Erythroblast (primary cell): ENCODE measurements around the gene FXR1.
"Not testable (repeated sequence)": the region's sequence is repeated elsewhere in the genome, so short reads cannot be mapped to it uniquely, and the experiment has no call there.

Source experiments
- DNase-seq, 2 experiments: peaks; one replicate each; lab custom pipeline; 2025; lab: John Stamatoyannopoulos, UW
- GATA1 ChIP-seq: IDR thresholded peaks from 2 replicates; pipeline ENCODE4 v1.6.1; 2011; ENCODE audit warnings: low read depth, mild to moderate bottlenecking, control low read depth, low read length, moderate library complexity
- POLR2A ChIP-seq: IDR thresholded peaks from 2 replicates; pipeline ENCODE4 v1.6.1; 2011; ENCODE audit warnings: mild to moderate bottlenecking, low read length

The FXR1 gene

GRCh38 chr3:180912304-180913296 lies at the start of gene FXR1:
TSS of gene FXR1 (plus strand) at chr3:180912670. CDS start at chr3:180912686, 16 bp downstream.
- TF ChIP-seq GATA1 (no peak), POLR2A (peak; percentile 80)
- DNase-seq, result peak; percentile 90 to 93

DNA sequence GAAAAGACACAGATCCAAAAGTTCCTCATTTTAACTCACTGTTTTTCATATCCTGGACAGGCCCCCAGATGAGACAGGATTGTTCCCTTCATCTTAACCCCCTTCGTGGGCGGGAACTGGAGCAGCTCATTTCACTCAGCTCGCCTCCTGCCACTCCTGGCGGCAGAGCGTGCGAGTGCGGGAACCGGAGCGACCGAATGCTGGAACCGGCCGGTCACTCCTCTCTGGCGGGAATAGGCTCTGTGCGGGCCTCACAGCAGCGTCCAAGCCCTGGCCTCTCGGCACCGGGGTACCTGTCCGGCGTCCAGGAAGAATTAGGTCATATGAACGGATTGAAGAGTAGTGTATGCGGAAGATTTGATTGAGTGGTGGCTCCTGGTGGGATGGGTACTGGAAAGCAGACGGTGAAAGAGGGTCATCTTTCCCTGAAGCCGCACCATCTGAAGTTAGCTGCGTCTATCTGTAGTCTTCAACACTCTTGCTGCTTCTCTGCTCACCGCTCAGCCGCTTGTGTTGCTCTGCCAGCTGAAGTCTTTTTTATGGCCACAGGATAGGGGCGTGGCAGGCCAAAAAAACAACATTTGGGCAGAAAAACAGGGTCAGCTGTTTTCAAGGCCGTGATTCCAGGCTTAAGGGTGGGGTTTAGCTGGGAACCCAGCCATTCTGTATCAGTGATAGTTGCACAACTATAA lies 42.3 kb upstream of the FXR1 start:
- DNase-seq, result no peak

DNA sequence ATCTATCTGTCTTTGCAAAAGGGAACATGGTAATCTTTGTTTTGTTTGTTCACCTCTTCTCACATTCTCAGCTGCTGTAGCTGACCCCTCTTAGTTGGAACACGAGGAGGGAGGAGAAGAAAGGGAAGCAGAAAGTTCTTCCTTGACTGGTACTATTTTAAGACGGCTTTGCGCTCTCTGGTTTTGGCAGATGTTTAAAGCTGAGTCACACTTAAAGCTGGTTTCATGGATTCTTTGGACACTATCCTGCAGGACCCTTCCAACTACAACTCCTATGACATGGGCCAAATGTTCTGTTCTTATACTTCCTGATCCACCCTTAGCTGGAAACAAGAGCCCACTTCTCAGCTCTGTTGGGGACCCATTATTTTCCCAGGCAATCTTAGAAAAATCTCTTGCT lies 40.6 kb upstream of the FXR1 start:
- no peak for DNase-seq
- TF ChIP-seq POLR2A (no peak), GATA1 (no peak)

More for the DNA sequence above, 42.3 kb upstream of the FXR1 start:
- no peak for TF ChIP-seq GATA1
- TF ChIP-seq POLR2A, result no peak

- not testable (repeated sequence) for DNase-seq
Observed at GRCh38 chr3:180872430-180872829, 40.0 kb upstream of the FXR1 start.

DNA sequence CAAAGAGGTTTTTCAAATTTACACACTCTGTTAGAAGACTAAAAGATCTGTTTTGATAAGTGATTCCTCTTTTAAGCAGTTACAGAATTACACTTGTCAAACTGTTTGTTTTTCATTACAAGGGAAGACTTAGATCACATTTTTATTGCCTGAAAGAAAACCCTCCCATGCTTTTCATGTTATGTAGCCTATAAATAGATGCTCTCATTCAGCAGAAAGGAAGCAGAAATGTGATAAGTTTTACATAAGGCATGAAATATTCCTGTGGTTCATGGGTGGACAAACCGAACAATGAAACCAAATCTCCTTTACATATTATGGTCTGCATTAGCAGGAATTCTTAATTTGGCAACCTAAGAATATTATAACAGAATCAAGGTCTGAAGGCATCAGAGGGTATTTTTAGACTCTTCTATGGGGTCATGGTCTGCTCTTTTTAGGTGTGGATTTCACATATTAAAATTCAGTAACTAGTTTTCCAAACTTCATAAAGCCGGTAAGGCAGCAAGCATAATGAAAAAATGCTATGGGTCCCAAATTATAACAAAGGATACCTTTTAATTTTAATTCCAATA lies 37.3 kb upstream of the FXR1 start:
- TF ChIP-seq POLR2A (no peak), GATA1 (no peak)
- no peak for DNase-seq

- TF ChIP-seq GATA1 (no peak), POLR2A (no peak)
- DNase-seq, result no peak
Observed at GRCh38 chr3:180881065-180881801, 31.2 kb upstream of the FXR1 start.

- TF ChIP-seq GATA1 (no peak), POLR2A (no peak)
- DNase-seq, result no peak
Observed at GRCh38 chr3:180882115-180882514, 30.4 kb upstream of the FXR1 start.

GRCh38 chr3:180888992-180889560 lies 23.4 kb upstream of the FXR1 start:
- DNase-seq, result no peak
- no peak for TF ChIP-seq POLR2A
- no peak for TF ChIP-seq GATA1

DNA sequence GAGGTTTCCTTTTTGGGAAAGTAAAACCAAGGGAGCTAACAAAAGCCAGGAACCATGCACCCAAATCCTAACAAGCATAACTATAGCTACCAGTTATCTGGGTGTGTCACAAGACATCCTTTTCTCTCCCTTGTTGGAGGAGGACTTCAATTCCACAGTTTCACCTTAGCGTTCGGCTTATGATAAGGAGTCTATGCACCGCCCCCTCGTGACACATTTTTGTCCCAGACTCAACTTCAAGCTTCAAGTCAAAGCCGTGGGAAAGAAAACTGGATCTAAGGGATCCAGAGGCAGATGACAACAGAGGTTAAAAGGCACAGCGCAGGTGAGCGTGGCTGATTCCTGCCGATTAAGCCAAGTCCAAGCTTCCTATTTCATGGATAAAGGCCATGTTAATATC lies 13.9 kb upstream of the FXR1 start:
- TF ChIP-seq POLR2A (no peak), GATA1 (no peak)
- DNase-seq, result no peak

DNA sequence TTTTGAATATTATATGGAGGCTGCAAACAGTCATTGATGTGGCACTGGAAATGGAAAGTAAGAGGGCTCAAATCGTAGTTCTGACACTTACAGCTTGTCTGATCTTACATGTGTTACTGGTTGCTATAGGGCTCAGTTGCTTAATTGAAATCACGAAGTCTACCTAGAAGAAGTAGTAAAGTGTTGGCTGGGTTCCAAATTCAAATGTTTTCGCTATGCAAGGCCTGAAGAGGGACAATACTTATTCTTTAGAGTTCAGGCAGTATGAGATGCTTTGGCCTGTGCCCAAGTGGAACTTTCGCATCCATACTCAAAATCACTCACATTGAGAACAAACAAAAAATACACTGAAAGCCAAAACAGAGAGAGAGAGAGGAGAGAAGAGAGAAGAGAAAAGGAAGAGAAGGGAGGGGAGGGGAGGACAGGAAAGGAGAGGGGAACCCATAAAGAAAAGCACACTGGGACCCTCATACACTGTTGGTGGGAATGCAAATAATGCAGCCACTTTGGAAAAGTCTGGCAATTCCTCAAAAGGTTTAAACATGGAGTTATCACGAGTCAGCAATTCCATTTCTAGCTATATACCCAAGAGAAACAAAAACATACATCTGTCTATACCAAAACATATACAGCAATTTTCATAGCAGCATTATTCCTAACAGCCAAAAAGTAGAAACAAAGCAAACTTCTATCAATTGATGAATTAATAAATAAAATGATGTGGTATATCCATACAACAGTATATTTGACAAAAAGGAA lies 2.9 kb upstream of the FXR1 start:
- no peak for TF ChIP-seq POLR2A
- TF ChIP-seq GATA1, result no peak
- no peak for DNase-seq

- TF ChIP-seq POLR2A (no peak), GATA1 (no peak)
- no peak for DNase-seq
Observed at GRCh38 chr3:180910823-180911222, 1.6 kb upstream of the FXR1 start.

GRCh38 chr3:180911876-180912303 lies 580 bp upstream of the FXR1 start:
- no peak for DNase-seq
- TF ChIP-seq POLR2A (no peak), GATA1 (no peak)
